K562 (cell line): ENCODE results near the gene RNASEH2A. TPM values are rescaled to one million over a fixed set of nuclear protein-coding genes. Genes with fewer than 3 reads are reported as not detected.

Experiments used
- POLR3A ChIP-seq: IDR thresholded peaks from 2 replicates; pipeline ENCODE4 v1.6.1; 2011; ENCODE audit warnings: borderline replicate concordance, mild to moderate bottlenecking, moderate library complexity; ENCODE audit not compliant: insufficient read length, insufficient read depth; ENCODE audit errors: extremely low read depth
- RAD21 ChIP-seq, 2 experiments: fragments of 250-450 bp in 1 of 2; fragments of 450-650 bp in 1 of 2; sonication (Bioruptor Pico) in 1 of 2; formaldehyde crosslinking in 1 of 2; IDR thresholded peaks in 1 of 2; conservative IDR thresholded peaks in 1 of 2; 2 replicates each; pipeline versions ENCODE4 v1.4.0 to v1.8.0; 2020 to 2022; ENCODE audit warnings: mild to moderate bottlenecking in 2 of 2, moderate library complexity in 1 of 2
- REST ChIP-seq, 2 experiments: fragments of 450-650 bp; formaldehyde crosslinking in 1 of 2; IDR thresholded peaks; 2 replicates each; pipeline versions ENCODE4 v1.4.0 to v1.6.1; 2014 to 2020; ENCODE audit warnings: mild to moderate bottlenecking in 2 of 2, borderline replicate concordance in 1 of 2, low read depth in 1 of 2
- SMARCA5 ChIP-seq: fragments of 450-650 bp; IDR thresholded peaks from 2 replicates; pipeline ENCODE4 v1.6.1; 2016
- SRSF9 ChIP-seq: fragments of 200-400 bp; formaldehyde crosslinking; IDR thresholded peaks from 2 replicates; pipeline ENCODE4 v1.6.1; 2017; ENCODE audit warnings: low read depth, low read length, borderline replicate concordance
- TSC22D4 ChIP-seq: fragments of 450-650 bp; IDR thresholded peaks from 2 replicates; pipeline ENCODE4 v1.6.1; 2016; ENCODE audit warnings: missing genetic modification characterization, missing biosample characterization, control low read depth
- U2AF1 ChIP-seq: fragments of 200-400 bp; formaldehyde crosslinking; optimal IDR thresholded peaks from 2 replicates; pipeline ENCODE3; 2017; ENCODE audit warnings: mild to moderate bottlenecking, low read depth, low read length, moderate library complexity
- ZNF232 ChIP-seq: sonication (generic); formaldehyde crosslinking; IDR thresholded peaks from 2 replicates; pipeline ENCODE4 v1.8.0; 2022; ENCODE audit warnings: mild to moderate bottlenecking, missing genetic modification reagents
- ZNF253 ChIP-seq: fragments of 250-450 bp; sonication (Bioruptor Pico); conservative IDR thresholded peaks from 2 replicates; pipeline ENCODE4 v1.6.1; 2021; ENCODE audit warnings: mild to moderate bottlenecking
- ZNF324 ChIP-seq: fragments of 250-450 bp; sonication (Bioruptor Pico); IDR thresholded peaks from 2 replicates; pipeline ENCODE4 v1.4.0; 2020; ENCODE audit warnings: mild to moderate bottlenecking
- ZNF445 ChIP-seq: fragments of 250-450 bp; sonication (Bioruptor Pico); IDR thresholded peaks from 2 replicates; pipeline ENCODE4 v1.4.0; 2020; ENCODE audit warnings: low read depth, mild to moderate bottlenecking, moderate library complexity
- polyA plus RNA-seq, 8 experiments: library from polyadenylated mRNA; depleted of rRNA in 4 of 8; stranded (reverse) in 5 of 8; unstranded in 3 of 8; fragments of >200 nt; fragmentation: Nextera tagmentation in 2 of 8; fragmentation: Illumina TruSeq in 1 of 8; extraction: Ambion mirVana in 2 of 8; extraction: Trizol in 1 of 8; gene quantifications; 2 replicates each; pipeline versions ENCODE4 v1.2.1 to v1.2.3, GENCODE V29; 2011 to 2014; ENCODE audit warnings: inconsistent platforms in 1 of 8, missing spikeins in 1 of 8
- total RNA-seq, 7 experiments: library from RNA; depleted of rRNA in 6 of 7; stranded (reverse); fragments of >200 nt in 6 of 7; fragmentation: Illumina TruSeq in 2 of 7; extraction: Trizol in 2 of 7; gene quantifications; 2 replicates each; pipeline versions ENCODE4 v1.2.1 to v1.2.3, GENCODE V29; 2011 to 2021; ENCODE audit warnings: low replicate concordance in 1 of 7
- TF ChIP-seq, protein P1 (sequence below): sonication (generic); formaldehyde crosslinking; IDR thresholded peaks from 2 replicates; pipeline ENCODE4 v1.8.1; 2023; ENCODE audit warnings: missing genetic modification reagents, mild to moderate bottlenecking, borderline replicate concordance
- TF ChIP-seq, protein P2 (sequence below): IDR thresholded peaks from 3 replicates; pipeline ENCODE4 v1.6.1; 2011; ENCODE audit warnings: borderline replicate concordance, mild to moderate bottlenecking; ENCODE audit not compliant: insufficient read length, insufficient read depth

RNASEH2A gene
- total and polyA plus RNA-seq, 9 of the 15 experiments (the other 6 are each of a cell fraction or from before 2014, with no cell fraction given), result 22.3 to 78.0 (median 61.7) TPM

GRCh38 chr19:12784394-12784870 is 22.0 kb upstream of the RNASEH2A start (continued):
- TF ChIP-seq ZNF232 (CRISPR knock-in tag) (no peak), ZNF445 (no peak), RAD21 (CRISPR knock-in tag; conservative IDR thresholded peaks at IDR 0.05 in 1 of 2, IDR thresholded peaks at IDR 0.05 in 1 of 2) (0 out of 4 replicates have a peak, but pooled peaks of 1 of the 2 experiments have one; percentile 4), ZNF253 (CRISPR knock-in tag) (no peak), POLR3A (no peak), SRSF9 (no peak), ZNF324 (CRISPR knock-in tag) (no peak), REST (IDR thresholded peaks at IDR 0.05; ENCODE audit: borderline replicate concordance) (peak; percentile 33; the same call in 1 of the 2 replicates), REST (CRISPR knock-in tag; IDR thresholded peaks at IDR 0.05; ENCODE audit: low read depth) (no peak), U2AF1 (no peak), TSC22D4 (tag) (no peak), SMARCA5 (peak; percentile 86; the same call in 1 of the 2 replicates)
- TF ChIP-seq, protein P1, sequence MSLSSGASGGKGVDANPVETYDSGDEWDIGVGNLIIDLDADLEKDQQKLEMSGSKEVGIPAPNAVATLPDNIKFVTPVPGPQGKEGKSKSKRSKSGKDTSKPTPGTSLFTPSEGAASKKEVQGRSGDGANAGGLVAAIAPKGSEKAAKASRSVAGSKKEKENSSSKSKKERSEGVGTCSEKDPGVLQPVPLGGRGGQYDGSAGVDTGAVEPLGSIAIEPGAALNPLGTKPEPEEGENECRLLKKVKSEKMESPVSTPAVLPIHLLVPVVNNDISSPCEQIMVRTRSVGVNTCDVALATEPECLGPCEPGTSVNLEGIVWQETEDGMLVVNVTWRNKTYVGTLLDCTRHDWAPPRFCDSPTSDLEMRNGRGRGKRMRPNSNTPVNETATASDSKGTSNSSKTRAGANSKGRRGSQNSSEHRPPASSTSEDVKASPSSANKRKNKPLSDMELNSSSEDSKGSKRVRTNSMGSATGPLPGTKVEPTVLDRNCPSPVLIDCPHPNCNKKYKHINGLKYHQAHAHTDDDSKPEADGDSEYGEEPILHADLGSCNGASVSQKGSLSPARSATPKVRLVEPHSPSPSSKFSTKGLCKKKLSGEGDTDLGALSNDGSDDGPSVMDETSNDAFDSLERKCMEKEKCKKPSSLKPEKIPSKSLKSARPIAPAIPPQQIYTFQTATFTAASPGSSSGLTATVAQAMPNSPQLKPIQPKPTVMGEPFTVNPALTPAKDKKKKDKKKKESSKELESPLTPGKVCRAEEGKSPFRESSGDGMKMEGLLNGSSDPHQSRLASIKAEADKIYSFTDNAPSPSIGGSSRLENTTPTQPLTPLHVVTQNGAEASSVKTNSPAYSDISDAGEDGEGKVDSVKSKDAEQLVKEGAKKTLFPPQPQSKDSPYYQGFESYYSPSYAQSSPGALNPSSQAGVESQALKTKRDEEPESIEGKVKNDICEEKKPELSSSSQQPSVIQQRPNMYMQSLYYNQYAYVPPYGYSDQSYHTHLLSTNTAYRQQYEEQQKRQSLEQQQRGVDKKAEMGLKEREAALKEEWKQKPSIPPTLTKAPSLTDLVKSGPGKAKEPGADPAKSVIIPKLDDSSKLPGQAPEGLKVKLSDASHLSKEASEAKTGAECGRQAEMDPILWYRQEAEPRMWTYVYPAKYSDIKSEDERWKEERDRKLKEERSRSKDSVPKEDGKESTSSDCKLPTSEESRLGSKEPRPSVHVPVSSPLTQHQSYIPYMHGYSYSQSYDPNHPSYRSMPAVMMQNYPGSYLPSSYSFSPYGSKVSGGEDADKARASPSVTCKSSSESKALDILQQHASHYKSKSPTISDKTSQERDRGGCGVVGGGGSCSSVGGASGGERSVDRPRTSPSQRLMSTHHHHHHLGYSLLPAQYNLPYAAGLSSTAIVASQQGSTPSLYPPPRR (CRISPR knock-in tag), result peak; percentile 80; the same call in 1 of the 2 replicates
- TF ChIP-seq, protein P2, sequence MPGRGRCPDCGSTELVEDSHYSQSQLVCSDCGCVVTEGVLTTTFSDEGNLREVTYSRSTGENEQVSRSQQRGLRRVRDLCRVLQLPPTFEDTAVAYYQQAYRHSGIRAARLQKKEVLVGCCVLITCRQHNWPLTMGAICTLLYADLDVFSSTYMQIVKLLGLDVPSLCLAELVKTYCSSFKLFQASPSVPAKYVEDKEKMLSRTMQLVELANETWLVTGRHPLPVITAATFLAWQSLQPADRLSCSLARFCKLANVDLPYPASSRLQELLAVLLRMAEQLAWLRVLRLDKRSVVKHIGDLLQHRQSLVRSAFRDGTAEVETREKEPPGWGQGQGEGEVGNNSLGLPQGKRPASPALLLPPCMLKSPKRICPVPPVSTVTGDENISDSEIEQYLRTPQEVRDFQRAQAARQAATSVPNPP, result no peak
